SK-N-SH (cell line): ENCODE measurements around the gene ZMYM1. TPM values are rescaled to one million over a fixed set of nuclear protein-coding genes. Genes with fewer than 3 reads are reported as not detected.

ENCODE experiments used
- CTCF ChIA-PET: fragments of 300-600, 350-600 bp; formaldehyde crosslinking; extraction: SDS; loops from one replicate; lab custom pipeline; 2021; lab: Yijun Ruan, JAX
- POLR2A ChIA-PET: fragments of 350-600 bp; sonication (Branson Sonifier 250); formaldehyde crosslinking; extraction: SDS; loops from one replicate; lab custom pipeline; 2020; ENCODE audit warnings: antibody characterized with exemption, inconsistent platforms; lab: Yijun Ruan, JAX
- DNase-seq: peaks from one replicate; pipeline ENCODE4 v3.0.0; 2012
- H2AFZ ChIP-seq: fragments of 200-600 bp; sonication (generic); 2 replicates; pipeline ENCODE4 v1.8.1; 2016; ENCODE audit warnings: antibody characterized with exemption, mild to moderate bottlenecking, low read depth
- H3F3A ChIP-seq: fragments of 200-600 bp; sonication (generic); replicated peaks from 2 replicates; pipeline ENCODE3; 2016; ENCODE audit warnings: antibody characterized with exemption, mild to moderate bottlenecking; ENCODE audit not compliant: insufficient read depth
- H3K27ac ChIP-seq, 2 experiments: fragments of 200-500 bp in 1 of 2; fragments of 200-600 bp in 1 of 2; sonication (Bioruptor generic) in 1 of 2; sonication (generic), shearing (Covaris generic) in 1 of 2; 2 replicates each; pipeline versions ENCODE4 v1.5.1 to v1.6.1; 2014 to 2016; ENCODE audit warnings: low read depth in 2 of 2, inconsistent platforms in 1 of 2, low read length in 1 of 2, mild to moderate bottlenecking in 1 of 2, mixed read lengths in 1 of 2
- H3K27me3 ChIP-seq: fragments of 200-600 bp; sonication (generic), shearing (Covaris generic); 2 replicates; pipeline ENCODE4 v1.6.1; 2016; ENCODE audit warnings: mixed run types; ENCODE audit not compliant: insufficient read depth
- H3K36me3 ChIP-seq, 2 experiments: fragments of 200-500 bp in 1 of 2; fragments of 200-600 bp in 1 of 2; sonication (Bioruptor generic) in 1 of 2; sonication (generic) in 1 of 2; replicated peaks in 1 of 2; 2 replicates each; pipeline versions ENCODE3 to v1.5.1; 2014 to 2016; ENCODE audit warnings: low read length in 1 of 2, mild to moderate bottlenecking in 1 of 2; ENCODE audit not compliant: insufficient read depth in 2 of 2, control insufficient read depth in 1 of 2
- H3K4me1 ChIP-seq, 2 experiments: fragments of 200-500 bp in 1 of 2; fragments of 200-600 bp in 1 of 2; sonication (Bioruptor generic) in 1 of 2; sonication (generic), shearing (Covaris generic) in 1 of 2; 2 replicates each; pipeline versions ENCODE4 v1.5.1 to v1.6.1; 2014 to 2016; ENCODE audit warnings: low read depth in 1 of 2, low read length in 1 of 2, mixed run types in 1 of 2; ENCODE audit not compliant: insufficient read depth in 2 of 2, control insufficient read depth in 1 of 2
- H3K4me2 ChIP-seq: fragments of 200-600 bp; sonication (generic), shearing (Covaris generic); 2 replicates; pipeline ENCODE4 v1.6.1; 2017; ENCODE audit warnings: mixed run types
- H3K4me3 ChIP-seq, 2 experiments: fragments of 200-500 bp in 1 of 2; fragments of 200-600 bp in 1 of 2; sonication (Bioruptor generic) in 1 of 2; sonication (generic), shearing (Covaris generic) in 1 of 2; 2 replicates each; pipeline versions ENCODE4 v1.5.1 to v1.8.1; 2014 to 2016; ENCODE audit warnings: low read depth in 2 of 2, inconsistent platforms in 1 of 2, low read length in 1 of 2, mild to moderate bottlenecking in 1 of 2, mixed read lengths in 1 of 2, moderate library complexity in 1 of 2
- H3K79me2 ChIP-seq: fragments of 200-600 bp; sonication (generic); 2 replicates; pipeline ENCODE4 v1.8.1; 2017; ENCODE audit warnings: mild to moderate bottlenecking; ENCODE audit not compliant: insufficient read depth
- H3K9ac ChIP-seq: fragments of 200-600 bp; sonication (generic); 2 replicates; pipeline ENCODE4 v1.6.1; 2017; ENCODE audit warnings: mixed run types
- H3K9me2 ChIP-seq: fragments of 200-600 bp; sonication (generic); 2 replicates; pipeline ENCODE4 v1.6.1; 2017; ENCODE audit warnings: mixed run types
- H3K9me3 ChIP-seq: fragments of 200-600 bp; sonication (generic); 2 replicates; pipeline ENCODE4 v1.6.1; 2017; ENCODE audit warnings: mixed run types, mild to moderate bottlenecking, moderate library complexity
- H4K20me1 ChIP-seq: fragments of 200-600 bp; sonication (generic); 2 replicates; pipeline ENCODE4 v1.6.1; 2017; ENCODE audit warnings: mild to moderate bottlenecking, mixed run types; ENCODE audit not compliant: insufficient read depth
- EP300 ChIP-seq, 2 experiments: IDR thresholded peaks; 2 replicates each; pipeline versions ENCODE4 v1.4.0 to v1.6.1; 2012; ENCODE audit warnings: borderline replicate concordance in 1 of 2, low read depth in 1 of 2, low read length in 1 of 2
- EZH2phosphoT487 ChIP-seq: fragments of 200-600 bp; sonication (generic); IDR thresholded peaks from 2 replicates; pipeline ENCODE4 v1.6.1; 2017; ENCODE audit warnings: low read depth, mixed run types, mild to moderate bottlenecking, antibody characterized with exemption, moderate library complexity, borderline replicate concordance
- FOSL2 ChIP-seq: IDR thresholded peaks from 2 replicates; pipeline ENCODE4 v1.4.0; 2012; ENCODE audit warnings: low read depth, mild to moderate bottlenecking, moderate library complexity, borderline replicate concordance
- GABPA ChIP-seq: IDR thresholded peaks from 2 replicates; pipeline ENCODE4 v1.4.0; 2012; ENCODE audit warnings: low read depth, mild to moderate bottlenecking
- GATA2 ChIP-seq: sonication (generic); formaldehyde crosslinking; IDR thresholded peaks from 2 replicates; pipeline ENCODE4 v1.5.0; 2020; ENCODE audit warnings: mild to moderate bottlenecking, missing genetic modification reagents
- JUND ChIP-seq: IDR thresholded peaks from 2 replicates; pipeline ENCODE4 v1.4.0; 2012
- MEF2A ChIP-seq: IDR thresholded peaks from 2 replicates; pipeline ENCODE4 v1.4.0; 2012; ENCODE audit warnings: low read depth, borderline replicate concordance
- MXI1 ChIP-seq: IDR thresholded peaks from 2 replicates; pipeline ENCODE4 v1.6.1; 2012; ENCODE audit warnings: mild to moderate bottlenecking, low read depth, low read length, improper control_type of control experiment
- POLR2AphosphoS5 ChIP-seq: IDR thresholded peaks from 2 replicates; pipeline ENCODE4 v1.6.1; 2012; ENCODE audit warnings: low read depth, low read length
- RFX5 ChIP-seq: IDR thresholded peaks from 2 replicates; pipeline ENCODE4 v1.6.1; 2012; ENCODE audit warnings: mild to moderate bottlenecking, improper control_type of control experiment, low read length
- TEAD4 ChIP-seq: IDR thresholded peaks from 2 replicates; pipeline ENCODE4 v1.4.0; 2012; ENCODE audit warnings: mild to moderate bottlenecking, borderline replicate concordance; ENCODE audit not compliant: insufficient read depth
- YY1 ChIP-seq: IDR thresholded peaks from 2 replicates; pipeline ENCODE4 v1.4.0; 2012; ENCODE audit warnings: low read depth, mild to moderate bottlenecking
- ZBTB33 ChIP-seq: IDR thresholded peaks from 2 replicates; pipeline ENCODE4 v1.4.0; 2012; ENCODE audit warnings: low read depth, borderline replicate concordance
- WGBS: methylation state at CpG from one replicate; pipeline ENCODE4 v1.1.6; 2017; ENCODE audit warnings: low lambda C conversion rate; 5-methylcytosine and 5-hydroxymethylcytosine counted together
- polyA plus RNA-seq, 3 experiments: library from polyadenylated mRNA; depleted of rRNA; stranded (reverse); fragments of >200 nt; gene quantifications; 2 replicates each; pipeline ENCODE4 v1.2.3, GENCODE V29; 2012
- TF ChIP-seq, protein P1 (sequence below): IDR thresholded peaks from 2 replicates; pipeline ENCODE4 v1.6.1; 2012; ENCODE audit warnings: mild to moderate bottlenecking, low read depth, low read length, moderate library complexity
- TF ChIP-seq, protein P2 (sequence below): fragments of 150-350 bp; IDR thresholded peaks from 2 replicates; pipeline ENCODE4 v1.6.1; 2016; ENCODE audit warnings: mild to moderate bottlenecking, low read depth, low read length
- TF ChIP-seq, protein P3 (sequence below): fragments of 200-600 bp; sonication (generic); IDR thresholded peaks from 2 replicates; pipeline ENCODE4 v1.6.1; 2017; ENCODE audit warnings: antibody characterized with exemption, mild to moderate bottlenecking, moderate library complexity

Gene ZMYM1
- polyA plus RNA-seq, 1 of the 3 experiments (the other 2 are of a cell fraction): 4.1 TPM

DNA sequence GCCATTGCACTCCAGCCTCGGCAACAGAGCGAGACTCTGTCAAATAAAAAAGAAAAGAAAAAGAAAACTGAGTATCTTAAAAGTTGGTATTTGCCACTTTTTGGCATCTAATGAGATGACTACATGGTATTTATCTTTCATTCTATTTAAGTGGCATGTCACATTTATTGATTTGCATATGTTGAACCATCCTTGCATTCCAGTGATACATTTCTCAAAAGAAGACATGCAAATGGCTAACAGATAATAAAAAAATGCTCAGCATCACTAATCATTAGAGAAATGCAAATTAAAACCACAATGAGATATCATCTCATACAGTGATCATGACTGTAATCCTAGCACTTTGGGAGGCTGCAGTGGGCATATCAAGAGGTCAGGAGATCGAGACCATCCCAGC lies 85.7 kb downstream of the ZMYM1 start:
- H3K9me3 ChIP-seq: no peaks in the 10 kb centered on the region; the same call in 1 of the 2 replicates
- H3F3A ChIP-seq: no peaks in the 10 kb centered on the region
- no peak overlapping the region for H3K9ac ChIP-seq
- no peaks in the 10 kb centered on the region for H3K27me3 ChIP-seq
- ChIA-PET POLR2A (no interaction called here), CTCF (no interaction called here)
- H3K27ac ChIP-seq: no peak overlapping the region
- no peaks in the 10 kb centered on the region for H3K9me2 ChIP-seq
- no peaks in the 10 kb centered on the region for H4K20me1 ChIP-seq
- TF ChIP-seq, protein P1, sequence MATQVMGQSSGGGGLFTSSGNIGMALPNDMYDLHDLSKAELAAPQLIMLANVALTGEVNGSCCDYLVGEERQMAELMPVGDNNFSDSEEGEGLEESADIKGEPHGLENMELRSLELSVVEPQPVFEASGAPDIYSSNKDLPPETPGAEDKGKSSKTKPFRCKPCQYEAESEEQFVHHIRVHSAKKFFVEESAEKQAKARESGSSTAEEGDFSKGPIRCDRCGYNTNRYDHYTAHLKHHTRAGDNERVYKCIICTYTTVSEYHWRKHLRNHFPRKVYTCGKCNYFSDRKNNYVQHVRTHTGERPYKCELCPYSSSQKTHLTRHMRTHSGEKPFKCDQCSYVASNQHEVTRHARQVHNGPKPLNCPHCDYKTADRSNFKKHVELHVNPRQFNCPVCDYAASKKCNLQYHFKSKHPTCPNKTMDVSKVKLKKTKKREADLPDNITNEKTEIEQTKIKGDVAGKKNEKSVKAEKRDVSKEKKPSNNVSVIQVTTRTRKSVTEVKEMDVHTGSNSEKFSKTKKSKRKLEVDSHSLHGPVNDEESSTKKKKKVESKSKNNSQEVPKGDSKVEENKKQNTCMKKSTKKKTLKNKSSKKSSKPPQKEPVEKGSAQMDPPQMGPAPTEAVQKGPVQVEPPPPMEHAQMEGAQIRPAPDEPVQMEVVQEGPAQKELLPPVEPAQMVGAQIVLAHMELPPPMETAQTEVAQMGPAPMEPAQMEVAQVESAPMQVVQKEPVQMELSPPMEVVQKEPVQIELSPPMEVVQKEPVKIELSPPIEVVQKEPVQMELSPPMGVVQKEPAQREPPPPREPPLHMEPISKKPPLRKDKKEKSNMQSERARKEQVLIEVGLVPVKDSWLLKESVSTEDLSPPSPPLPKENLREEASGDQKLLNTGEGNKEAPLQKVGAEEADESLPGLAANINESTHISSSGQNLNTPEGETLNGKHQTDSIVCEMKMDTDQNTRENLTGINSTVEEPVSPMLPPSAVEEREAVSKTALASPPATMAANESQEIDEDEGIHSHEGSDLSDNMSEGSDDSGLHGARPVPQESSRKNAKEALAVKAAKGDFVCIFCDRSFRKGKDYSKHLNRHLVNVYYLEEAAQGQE: no peak
- TF ChIP-seq POLR2AphosphoS5: no peak
- TF ChIP-seq, protein P2, sequence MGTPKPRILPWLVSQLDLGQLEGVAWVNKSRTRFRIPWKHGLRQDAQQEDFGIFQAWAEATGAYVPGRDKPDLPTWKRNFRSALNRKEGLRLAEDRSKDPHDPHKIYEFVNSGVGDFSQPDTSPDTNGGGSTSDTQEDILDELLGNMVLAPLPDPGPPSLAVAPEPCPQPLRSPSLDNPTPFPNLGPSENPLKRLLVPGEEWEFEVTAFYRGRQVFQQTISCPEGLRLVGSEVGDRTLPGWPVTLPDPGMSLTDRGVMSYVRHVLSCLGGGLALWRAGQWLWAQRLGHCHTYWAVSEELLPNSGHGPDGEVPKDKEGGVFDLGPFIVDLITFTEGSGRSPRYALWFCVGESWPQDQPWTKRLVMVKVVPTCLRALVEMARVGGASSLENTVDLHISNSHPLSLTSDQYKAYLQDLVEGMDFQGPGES: no peak
- no peak for TF ChIP-seq MEF2A
- no peak for TF ChIP-seq YY1
- TF ChIP-seq ZBTB33: no peak
- TF ChIP-seq, protein P3, sequence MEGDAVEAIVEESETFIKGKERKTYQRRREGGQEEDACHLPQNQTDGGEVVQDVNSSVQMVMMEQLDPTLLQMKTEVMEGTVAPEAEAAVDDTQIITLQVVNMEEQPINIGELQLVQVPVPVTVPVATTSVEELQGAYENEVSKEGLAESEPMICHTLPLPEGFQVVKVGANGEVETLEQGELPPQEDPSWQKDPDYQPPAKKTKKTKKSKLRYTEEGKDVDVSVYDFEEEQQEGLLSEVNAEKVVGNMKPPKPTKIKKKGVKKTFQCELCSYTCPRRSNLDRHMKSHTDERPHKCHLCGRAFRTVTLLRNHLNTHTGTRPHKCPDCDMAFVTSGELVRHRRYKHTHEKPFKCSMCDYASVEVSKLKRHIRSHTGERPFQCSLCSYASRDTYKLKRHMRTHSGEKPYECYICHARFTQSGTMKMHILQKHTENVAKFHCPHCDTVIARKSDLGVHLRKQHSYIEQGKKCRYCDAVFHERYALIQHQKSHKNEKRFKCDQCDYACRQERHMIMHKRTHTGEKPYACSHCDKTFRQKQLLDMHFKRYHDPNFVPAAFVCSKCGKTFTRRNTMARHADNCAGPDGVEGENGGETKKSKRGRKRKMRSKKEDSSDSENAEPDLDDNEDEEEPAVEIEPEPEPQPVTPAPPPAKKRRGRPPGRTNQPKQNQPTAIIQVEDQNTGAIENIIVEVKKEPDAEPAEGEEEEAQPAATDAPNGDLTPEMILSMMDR: no peak
- TF ChIP-seq EZH2phosphoT487: no peak
- TF ChIP-seq GABPA: no peak
- TF ChIP-seq MXI1: no peak
- TF ChIP-seq FOSL2: no peak
- no peak for TF ChIP-seq JUND
- TF ChIP-seq EP300 (IDR thresholded peaks at IDR 0.05; ENCODE audit: borderline replicate concordance in 1 of 2, low read depth in 1 of 2, low read length in 1 of 2): no peak
- no peak for TF ChIP-seq RFX5
- no peak for TF ChIP-seq GATA2
- TF ChIP-seq TEAD4: no peak
- H3K4me3 ChIP-seq: no peak overlapping the region
- WGBS: 86% methylated on average over 3 of the region's 3 CpGs
- H3K4me2 ChIP-seq: no peak overlapping the region
- no peak for DNase-seq
- no peak overlapping the region for H2AFZ ChIP-seq
- no peaks in the 10 kb centered on the region for H3K4me1 ChIP-seq
- no peaks in the 10 kb centered on the region for H3K36me3 ChIP-seq
- no peaks in the 10 kb centered on the region for H3K79me2 ChIP-seq

Other genes with a start within 250 kb of the ZMYM1 start
- 42.3 and 46.7 TPM in 2 replicates for gene SMIM12, start 219.6 kb upstream of the ZMYM1 start, polyA plus RNA-seq (2012; rRNA removed)
- 0.05 and 0.15 TPM in 2 replicates for gene DLGAP3, start 149.7 kb upstream of the ZMYM1 start, polyA plus RNA-seq (2012; rRNA removed)
- 47.4 and 61.7 TPM in 2 replicates for gene TMEM35B, start 94.0 kb upstream of the ZMYM1 start, polyA plus RNA-seq (2012; rRNA removed)
- gene ZMYM6, start 47.4 kb upstream of the ZMYM1 start, polyA plus RNA-seq (2012; rRNA removed): 7.6 and 7.7 TPM in 2 replicates
- gene SFPQ, start 113.8 kb downstream of the ZMYM1 start, polyA plus RNA-seq (2012; rRNA removed): 85.6 and 88.1 TPM in 2 replicates
- 12.2 and 16.1 TPM in 2 replicates for gene ZMYM4, start 189.3 kb downstream of the ZMYM1 start, polyA plus RNA-seq (2012; rRNA removed)